Peyer's patch (tissue), 4 donors: ENCODE results near the gene CYP4F22.

Experiments used
- POLR2A ChIP-seq, 2 donors: fragments of 450-650 bp; IDR thresholded peaks; one replicate each; pipeline ENCODE4 v1.5.1; 2017; ENCODE audit warnings: antibody characterized with exemption in 2 of 2, mild to moderate bottlenecking in 2 of 2, moderate library complexity in 2 of 2
- TF ChIP-seq, protein P1 (sequence below), 6 experiments: fragments of 450-650 bp in 4 of 6; fragments of 200-600 bp in 2 of 6; sonication (generic) in 1 of 6; IDR thresholded peaks; one replicate each; pipeline ENCODE4 v1.5.1; 2017 to 2019; ENCODE audit warnings: antibody characterized with exemption in 6 of 6, mild to moderate bottlenecking in 3 of 6, moderate library complexity in 1 of 6

DNA sequence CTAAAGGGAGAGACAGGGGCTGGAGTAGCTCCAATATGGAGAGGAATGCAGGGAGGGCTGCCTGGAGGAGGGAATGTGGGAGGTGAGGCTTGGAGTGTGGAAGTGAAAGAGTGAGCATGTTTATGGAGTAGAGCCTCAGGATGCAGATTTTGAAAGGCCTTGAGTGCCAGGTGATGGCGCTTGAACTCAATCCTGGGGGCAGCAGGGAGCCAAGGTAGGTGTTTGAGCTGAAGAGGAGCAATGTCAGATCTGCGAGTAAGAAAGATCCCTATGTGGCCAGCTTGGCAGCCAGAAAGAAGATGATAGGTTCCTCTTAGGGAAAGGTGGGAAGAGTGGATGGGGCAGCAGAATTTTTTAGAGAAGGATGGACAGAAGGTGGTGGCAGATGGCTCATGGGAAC, 40.3 kb downstream of the CYP4F22 start:
- TF ChIP-seq, protein P1, sequence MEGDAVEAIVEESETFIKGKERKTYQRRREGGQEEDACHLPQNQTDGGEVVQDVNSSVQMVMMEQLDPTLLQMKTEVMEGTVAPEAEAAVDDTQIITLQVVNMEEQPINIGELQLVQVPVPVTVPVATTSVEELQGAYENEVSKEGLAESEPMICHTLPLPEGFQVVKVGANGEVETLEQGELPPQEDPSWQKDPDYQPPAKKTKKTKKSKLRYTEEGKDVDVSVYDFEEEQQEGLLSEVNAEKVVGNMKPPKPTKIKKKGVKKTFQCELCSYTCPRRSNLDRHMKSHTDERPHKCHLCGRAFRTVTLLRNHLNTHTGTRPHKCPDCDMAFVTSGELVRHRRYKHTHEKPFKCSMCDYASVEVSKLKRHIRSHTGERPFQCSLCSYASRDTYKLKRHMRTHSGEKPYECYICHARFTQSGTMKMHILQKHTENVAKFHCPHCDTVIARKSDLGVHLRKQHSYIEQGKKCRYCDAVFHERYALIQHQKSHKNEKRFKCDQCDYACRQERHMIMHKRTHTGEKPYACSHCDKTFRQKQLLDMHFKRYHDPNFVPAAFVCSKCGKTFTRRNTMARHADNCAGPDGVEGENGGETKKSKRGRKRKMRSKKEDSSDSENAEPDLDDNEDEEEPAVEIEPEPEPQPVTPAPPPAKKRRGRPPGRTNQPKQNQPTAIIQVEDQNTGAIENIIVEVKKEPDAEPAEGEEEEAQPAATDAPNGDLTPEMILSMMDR (IDR thresholded peaks at IDR 0.05): no peak
- no peak for TF ChIP-seq POLR2A (IDR thresholded peaks at IDR 0.05)
